GM10248 (cell line): ENCODE measurements around the gene ZDHHC11.
"Not testable (repeated sequence)": the region's sequence is repeated elsewhere in the genome, so short reads cannot be mapped to it uniquely, and the experiment has no call there.

Source experiments
- CTCF ChIA-PET: fragments of 300-600 bp; sonication (Branson Sonifier 250); formaldehyde crosslinking; extraction: SDS; loops from one replicate; lab custom pipeline; 2021; ENCODE audit warnings: antibody characterized with exemption; lab: Yijun Ruan, JAX
- POLR2A ChIA-PET: fragments of 350-650 bp; sonication (Branson Sonifier 250); formaldehyde crosslinking; extraction: SDS; loops from one replicate; lab custom pipeline; 2020; ENCODE audit warnings: antibody characterized with exemption; lab: Yijun Ruan, JAX
- DNase-seq: peaks from one replicate; pipeline ENCODE4 v3.0.0; 2012; ENCODE audit errors: extremely low spot score
- TF ChIP-seq, protein P1 (sequence below): IDR thresholded peaks from 2 replicates; pipeline ENCODE4 v1.5.1; 2012; ENCODE audit warnings: mild to moderate bottlenecking, low read depth; ENCODE audit errors: extremely low read depth, missing control alignments, control extremely low read depth

ZDHHC11 gene

DNA sequence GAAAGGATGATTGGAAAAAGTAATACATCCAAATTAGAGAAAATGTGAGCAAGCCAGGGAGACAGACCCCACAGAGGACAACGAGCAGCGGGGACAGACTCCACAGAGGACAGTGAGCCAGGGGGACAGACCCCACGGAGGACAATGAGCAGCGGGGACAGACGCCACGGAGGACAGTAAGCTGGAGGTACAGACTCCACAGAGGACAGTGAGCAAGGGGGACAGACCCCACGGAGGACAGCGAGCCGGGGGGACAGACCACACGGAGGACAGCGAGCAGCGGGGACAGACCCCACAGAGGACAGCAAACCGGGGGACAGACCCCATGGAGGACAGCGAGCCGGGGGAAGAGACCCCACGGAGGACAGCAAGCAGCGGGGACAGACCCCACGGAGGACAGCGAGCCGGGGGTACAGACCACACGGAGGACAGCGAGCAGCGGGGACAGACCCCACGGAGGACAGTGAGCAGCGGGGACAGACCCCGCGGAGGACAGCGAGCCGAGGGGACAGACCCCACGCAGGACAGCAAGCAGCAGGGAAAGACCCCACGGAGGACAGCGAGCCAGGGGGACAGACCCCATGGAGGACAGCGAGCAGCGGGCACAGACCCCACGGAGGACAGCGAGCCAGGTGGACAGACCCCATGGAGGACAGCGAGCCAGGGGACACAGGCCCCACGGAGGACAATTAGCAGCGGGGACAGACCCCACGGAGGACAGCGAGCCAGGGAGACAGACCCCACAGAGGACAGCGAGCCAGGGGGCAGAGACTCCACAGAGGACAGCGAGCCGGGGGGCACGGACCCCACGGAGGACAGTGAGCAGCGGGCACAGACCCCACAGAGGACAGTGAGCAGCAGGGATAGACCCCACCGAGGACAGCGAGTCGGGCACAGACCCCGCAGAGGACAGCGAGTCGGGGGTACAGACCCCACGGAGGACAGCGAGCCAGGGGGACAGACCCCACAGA lies 1.9 kb upstream of the ZDHHC11 start:
- TF ChIP-seq, protein P1, sequence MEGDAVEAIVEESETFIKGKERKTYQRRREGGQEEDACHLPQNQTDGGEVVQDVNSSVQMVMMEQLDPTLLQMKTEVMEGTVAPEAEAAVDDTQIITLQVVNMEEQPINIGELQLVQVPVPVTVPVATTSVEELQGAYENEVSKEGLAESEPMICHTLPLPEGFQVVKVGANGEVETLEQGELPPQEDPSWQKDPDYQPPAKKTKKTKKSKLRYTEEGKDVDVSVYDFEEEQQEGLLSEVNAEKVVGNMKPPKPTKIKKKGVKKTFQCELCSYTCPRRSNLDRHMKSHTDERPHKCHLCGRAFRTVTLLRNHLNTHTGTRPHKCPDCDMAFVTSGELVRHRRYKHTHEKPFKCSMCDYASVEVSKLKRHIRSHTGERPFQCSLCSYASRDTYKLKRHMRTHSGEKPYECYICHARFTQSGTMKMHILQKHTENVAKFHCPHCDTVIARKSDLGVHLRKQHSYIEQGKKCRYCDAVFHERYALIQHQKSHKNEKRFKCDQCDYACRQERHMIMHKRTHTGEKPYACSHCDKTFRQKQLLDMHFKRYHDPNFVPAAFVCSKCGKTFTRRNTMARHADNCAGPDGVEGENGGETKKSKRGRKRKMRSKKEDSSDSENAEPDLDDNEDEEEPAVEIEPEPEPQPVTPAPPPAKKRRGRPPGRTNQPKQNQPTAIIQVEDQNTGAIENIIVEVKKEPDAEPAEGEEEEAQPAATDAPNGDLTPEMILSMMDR = no peak
- POLR2A ChIA-PET = no interaction called here
- DNase-seq = no peak
- CTCF ChIA-PET = no interaction called here

DNA sequence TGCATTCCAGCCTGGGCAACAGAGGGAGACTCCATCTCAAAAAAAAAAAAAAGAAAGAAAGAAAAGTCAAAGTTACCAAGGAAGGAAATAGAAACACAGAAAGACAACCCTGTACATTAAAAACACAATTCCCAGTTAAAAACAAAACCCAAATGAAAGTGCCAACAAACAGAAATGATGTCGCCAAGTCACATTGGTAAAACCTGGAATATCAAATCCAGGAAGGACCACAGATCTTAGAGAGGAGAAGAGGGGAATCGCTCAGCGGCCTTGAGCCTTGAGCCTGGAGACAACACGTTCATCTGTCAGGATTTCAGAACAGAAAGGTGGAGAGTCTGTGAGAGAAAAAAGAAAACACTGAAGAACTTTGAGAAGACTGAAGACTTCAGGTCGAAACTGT lies 1.2 kb upstream of the ZDHHC11 start:
- TF ChIP-seq, protein P1 = no peak
- POLR2A ChIA-PET = no interaction called here
- CTCF ChIA-PET = no interaction called here

DNA sequence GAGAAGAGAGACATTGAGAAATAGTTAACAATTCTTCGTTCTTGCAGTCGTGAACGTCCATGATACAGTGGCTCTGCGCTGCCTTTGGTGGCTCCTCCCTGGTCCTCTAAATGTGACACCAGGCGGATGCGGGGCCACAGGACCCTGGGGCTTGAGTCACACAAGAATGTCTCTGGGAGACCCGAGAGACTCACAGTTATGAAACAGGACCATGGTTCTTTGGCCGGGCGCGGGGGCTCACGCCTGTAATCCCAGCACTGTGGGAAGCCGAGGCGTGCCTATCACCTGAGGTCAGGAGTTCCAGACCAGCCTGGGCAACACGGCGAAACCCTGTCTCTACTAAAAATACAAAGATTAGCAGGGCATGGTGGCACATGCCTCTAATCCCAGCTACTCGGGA lies 767 bp upstream of the ZDHHC11 start:
- ChIA-PET CTCF (interaction anchor here (1.0 kb wide), 1 partner anchor 14 kb away, joined by 3 read pairs; no protein-coding TSS in a partner anchor), POLR2A (no interaction called here)
- no peak for DNase-seq
- TF ChIP-seq, protein P1 = no peak

More for the DNA sequence above, 1.2 kb upstream of the ZDHHC11 start:
- DNase-seq = no peak

DNA sequence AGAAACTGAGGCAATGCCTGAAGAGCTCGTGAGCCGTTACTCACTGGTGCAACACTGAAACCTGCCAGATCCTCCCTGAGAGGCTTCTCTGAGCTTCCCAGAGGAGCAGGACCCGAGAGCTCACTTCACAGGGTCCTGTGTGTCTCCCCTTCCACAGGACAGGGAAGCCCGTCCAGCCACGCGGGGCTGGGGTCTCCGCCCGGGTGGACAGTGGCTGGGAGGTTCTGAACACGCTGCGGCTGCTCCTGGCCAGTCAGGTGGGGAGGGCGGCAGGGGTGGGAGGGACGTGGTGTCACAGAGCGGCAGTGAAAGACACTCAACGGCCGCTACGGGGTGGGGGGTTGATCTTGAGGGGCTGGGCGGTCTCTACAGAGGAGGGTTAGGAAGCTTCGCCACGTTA lies 290 bp upstream of the ZDHHC11 start:
- DNase-seq = no peak
- POLR2A ChIA-PET = no interaction called here
- TF ChIP-seq, protein P1 = no peak
- CTCF ChIA-PET = interaction anchor here (1.0 kb wide), 1 partner anchor 14 kb away, joined by 3 read pairs; no protein-coding TSS in a partner anchor

DNA sequence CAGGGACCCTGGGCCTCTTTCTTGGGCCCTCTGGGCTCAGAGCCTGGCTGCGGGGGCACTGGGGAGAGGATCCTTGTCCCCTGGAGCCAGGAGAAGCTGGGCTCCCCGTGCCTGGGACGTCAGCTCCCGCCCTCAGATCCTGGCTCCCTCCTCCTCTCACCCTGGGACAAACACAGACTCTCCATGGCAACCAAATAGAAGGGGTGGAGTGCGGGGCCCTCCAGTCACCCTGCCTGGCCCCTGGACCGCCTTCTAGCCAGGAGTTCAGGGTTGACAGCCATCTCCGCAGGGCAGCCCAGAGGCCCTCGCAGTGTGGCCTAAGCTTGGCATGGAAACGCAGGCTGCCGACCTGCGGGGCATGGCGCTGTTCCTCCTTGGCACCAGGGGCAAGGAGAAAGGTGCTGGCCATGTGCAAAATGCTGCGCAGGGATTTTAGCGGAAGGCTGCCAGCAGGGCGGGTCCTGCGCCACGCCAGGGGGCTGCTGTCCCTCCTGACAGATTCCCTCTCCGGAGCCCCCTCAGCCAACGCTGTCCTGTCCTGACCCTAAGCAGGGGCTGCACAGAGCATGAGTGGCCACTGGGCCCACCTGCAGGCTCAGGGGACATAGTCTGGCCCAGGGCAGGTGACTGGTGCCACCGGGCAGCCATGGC lies 1.0 kb downstream of the ZDHHC11 start:
- ChIA-PET POLR2A (no interaction called here), CTCF (no interaction called here)
- TF ChIP-seq, protein P1 = no peak
- DNase-seq = no peak

DNA sequence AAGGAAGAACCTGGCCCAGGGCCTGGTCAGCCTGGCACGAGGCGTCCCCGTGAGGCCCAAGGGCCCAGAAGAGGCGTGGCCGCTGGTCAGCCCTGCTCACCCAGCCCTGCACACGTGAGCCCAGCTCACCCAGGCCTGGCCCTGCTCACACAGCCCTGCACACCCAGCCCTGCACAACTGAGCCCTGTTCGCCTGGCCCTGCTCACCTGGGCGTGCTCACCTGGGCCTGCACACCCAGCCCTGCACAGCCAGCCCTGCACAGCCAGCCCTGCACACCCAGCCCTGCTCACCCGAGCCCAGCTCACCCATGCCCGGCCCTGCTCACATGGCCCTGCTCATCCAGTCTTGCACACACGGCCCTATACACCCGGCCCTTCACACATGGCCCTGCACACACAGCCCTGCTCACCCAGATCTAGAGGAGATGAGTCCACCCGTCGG lies 2.1 kb downstream of the ZDHHC11 start:
- ChIA-PET POLR2A (no interaction called here), CTCF (no interaction called here)
- TF ChIP-seq, protein P1 = no peak
- no peak for DNase-seq

DNA sequence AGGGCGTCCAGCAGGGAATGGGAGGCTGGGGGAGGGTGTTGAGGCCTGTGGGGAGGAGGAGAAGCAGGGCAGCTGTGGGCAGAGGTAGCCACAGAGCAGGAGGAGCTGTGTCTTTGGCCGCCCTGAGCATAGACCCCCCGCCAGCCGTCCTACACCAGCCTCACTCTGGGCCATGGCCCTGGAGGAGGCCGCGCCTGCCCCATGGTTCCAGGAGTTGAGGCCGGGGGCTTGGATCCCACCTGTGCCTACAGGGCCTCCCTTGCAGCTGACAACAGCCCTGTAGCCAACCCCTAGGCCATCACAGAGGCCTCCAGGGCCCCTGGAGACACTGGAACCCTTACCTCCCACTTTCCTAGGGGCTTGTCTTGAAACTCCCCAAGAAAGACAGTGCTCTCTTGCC lies 3.0 kb downstream of the ZDHHC11 start:
- DNase-seq, CTCF ChIA-PET, POLR2A ChIA-PET: not testable (repeated sequence)

DNA sequence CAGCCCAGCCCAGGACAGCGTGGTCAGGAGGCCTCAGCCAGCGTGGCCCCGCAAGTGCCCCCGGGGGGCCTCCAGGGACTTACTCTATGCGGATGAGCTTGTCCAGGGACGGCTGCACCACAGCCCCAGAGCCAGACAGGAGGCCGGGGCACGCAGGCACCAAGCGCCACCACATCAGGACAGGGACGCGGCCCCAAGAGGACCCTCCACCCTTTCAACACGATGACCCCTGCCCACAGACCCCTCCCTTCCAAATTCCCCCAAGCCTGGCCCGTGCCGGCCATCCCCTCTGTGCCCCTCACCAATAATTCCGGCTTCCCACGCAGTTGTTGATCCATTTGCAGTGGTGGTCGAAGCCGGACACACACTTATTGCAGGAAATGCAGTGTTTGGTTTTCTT lies 3.6 kb downstream of the ZDHHC11 start:
- CTCF ChIA-PET, POLR2A ChIA-PET, DNase-seq: not testable (repeated sequence)

DNA sequence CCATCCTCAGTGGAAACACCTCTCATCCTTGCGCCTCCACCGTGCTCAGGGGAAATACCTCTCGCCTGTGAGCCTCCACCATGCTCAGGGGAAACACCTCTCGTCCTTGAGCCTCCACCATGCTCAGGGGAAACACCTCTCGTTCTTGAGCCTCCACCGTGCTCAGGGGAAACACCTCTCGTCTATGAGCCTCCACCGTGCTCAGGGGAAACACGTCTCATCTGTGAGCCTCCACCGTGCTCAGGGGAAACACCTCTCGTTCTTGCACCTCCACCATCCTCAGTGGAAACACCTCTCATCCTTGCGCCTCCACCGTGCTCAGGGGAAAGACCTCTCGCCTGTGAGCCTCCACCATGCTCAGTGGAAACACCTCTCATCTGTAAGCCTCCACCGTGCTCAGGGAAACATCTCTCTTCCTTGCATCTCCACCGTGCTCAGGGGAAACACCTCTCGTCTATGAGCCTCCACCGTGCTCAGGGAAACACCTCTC lies 4.1 kb downstream of the ZDHHC11 start:
- POLR2A ChIA-PET, CTCF ChIA-PET: not testable (repeated sequence)
- DNase-seq = peak; percentile 56
